Thoracic aorta (tissue), 2 donors: ENCODE measurements around the gene RGS19. TPM values are rescaled to one million over a fixed set of nuclear protein-coding genes. Genes with fewer than 3 reads are reported as not detected.

ENCODE experiments used
- ATAC-seq: fragments of 150-250 bp; one replicate; pipeline ENCODE4 v1.8.0; 2017; ENCODE audit warnings: low read depth; ENCODE audit not compliant: insufficient number of reproducible peaks, low FRiP score
- DNase-seq: peaks from one replicate; pipeline ENCODE4 v3.0.0-alpha.2; 2020; ENCODE audit warnings: low spot score
- H3K27ac ChIP-seq, 2 donors: fragments of 200-600 bp; sonication (generic); 1 replicate in 1 of 2; 2 replicates in 1 of 2; pipeline ENCODE4 v1.5.1; 2016; ENCODE audit warnings: mild to moderate bottlenecking in 2 of 2, moderate library complexity in 2 of 2
- H3K27me3 ChIP-seq: fragments of 200-600 bp; sonication (generic); replicated peaks from 2 replicates; pipeline ENCODE4 v1.6.0; 2016; ENCODE audit warnings: mild to moderate bottlenecking; ENCODE audit not compliant: insufficient read depth
- H3K36me3 ChIP-seq: fragments of 200-600 bp; sonication (generic); one replicate; pipeline ENCODE4 v1.5.1; 2016
- H3K4me1 ChIP-seq, 2 donors: fragments of 200-600 bp; sonication (generic); 1 replicate in 1 of 2; 2 replicates in 1 of 2; pipeline versions ENCODE4 v1.5.1 to v1.6.0; 2016; ENCODE audit warnings: low read depth in 2 of 2, mild to moderate bottlenecking in 1 of 2; ENCODE audit not compliant: control insufficient read depth in 1 of 2
- H3K4me3 ChIP-seq: fragments of 200-600 bp; sonication (generic); 2 replicates; pipeline ENCODE4 v1.5.1; 2016; ENCODE audit warnings: mild to moderate bottlenecking
- H3K9me3 ChIP-seq: fragments of 200-600 bp; sonication (generic); 2 replicates; pipeline ENCODE4 v1.5.1; 2016
- CTCF ChIP-seq: fragments of 200-600 bp; sonication (generic); IDR thresholded peaks from one replicate; pipeline ENCODE4 v1.5.1; 2019; ENCODE audit warnings: antibody characterized with exemption
- total RNA-seq, 2 donors: library from RNA; depleted of rRNA; stranded (reverse); fragments of >200 nt; gene quantifications; one replicate each; pipeline versions ENCODE4 v1.1.0 to v1.2.3, GENCODE V29; 2016

Gene RGS19
- total RNA-seq, 2 donors from 2014 or later: 20.6 to 41.2 TPM

GRCh38 chr20:64037498-64038213 lies 41.7 kb downstream of the RGS19 start:
- DNase-seq (no peak), ATAC-seq (no peak)
- Histone ChIP-seq H3K36me3 (peaks cover 4% of the 10 kb centered on the region), H3K27ac (no peak overlapping the region), H3K4me1 (peaks cover 13 to 23% of the 10 kb centered on the region in 2 donors), H3K27me3 (no peaks in the 10 kb centered on the region), H3K4me3 (peak overlapping the region; percentile 65), H3K9me3 (no peaks in the 10 kb centered on the region)
- TF ChIP-seq CTCF: no peak

GRCh38 chr20:64037199-64037497 lies 42.2 kb downstream of the RGS19 start:
- DNase-seq: no peak
- peaks cover 4% of the 10 kb centered on the region for H3K36me3 ChIP-seq
- H3K27ac ChIP-seq: no peak overlapping the region
- no peak for ATAC-seq
- H3K4me3 ChIP-seq: no peak overlapping the region
- no peaks in the 10 kb centered on the region for H3K9me3 ChIP-seq
- H3K27me3 ChIP-seq: no peaks in the 10 kb centered on the region
- TF ChIP-seq CTCF: no peak
- peaks cover 10 to 19% of the 10 kb centered on the region in 2 donors for H3K4me1 ChIP-seq

- no peak for ATAC-seq
- DNase-seq: no peak
- Histone ChIP-seq H3K27me3 (no peaks in the 10 kb centered on the region), H3K27ac (no peak overlapping the region), H3K4me1 (peaks cover 9 to 13% of the 10 kb centered on the region in 2 donors), H3K36me3 (peaks cover 9% of the 10 kb centered on the region), H3K9me3 (no peaks in the 10 kb centered on the region), H3K4me3 (no peak overlapping the region)
- TF ChIP-seq CTCF: no peak
Observed at GRCh38 chr20:64036346-64037198, 42.7 kb downstream of the RGS19 start.

DNA sequence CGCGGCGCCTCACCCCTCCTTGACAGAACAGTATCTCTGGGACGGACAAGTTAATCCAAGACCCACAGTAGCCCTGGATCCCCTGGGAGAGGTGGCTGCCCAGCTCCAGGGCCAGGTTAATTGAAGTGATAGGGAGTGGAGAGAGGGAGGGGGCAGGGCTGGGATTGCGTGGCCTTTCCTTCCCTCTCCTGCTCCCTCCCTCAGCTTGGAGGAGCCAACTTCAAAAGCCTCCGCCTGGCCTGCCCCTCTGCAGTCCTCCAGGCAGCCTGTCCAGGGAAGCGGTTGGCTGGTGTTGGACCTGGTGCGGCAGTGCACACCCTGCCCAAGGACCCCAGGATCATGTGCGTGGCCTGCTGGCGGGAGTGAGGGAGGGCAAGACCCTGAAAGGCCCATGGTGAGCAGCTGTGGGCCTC lies 43.4 kb downstream of the RGS19 start, which contains the start of gene C20orf204:
Gene C20orf204 (plus strand): TSS at position 250 of the 413 bp plus-strand sequence. CDS start 142 bp downstream, at position 392.
- H3K27me3 ChIP-seq: no peaks in the 10 kb centered on the region
- no peak within 1 kb of the TSS for H3K4me3 ChIP-seq
- DNase-seq (no peak), ATAC-seq (no peak)
- H3K4me1 ChIP-seq: peaks cover 9 to 11% of the 10 kb centered on the region in 2 donors
- no peaks in the 10 kb centered on the region for H3K9me3 ChIP-seq
- TF ChIP-seq CTCF: no peak
- no peak within 1 kb of the TSS for H3K27ac ChIP-seq
- H3K36me3 ChIP-seq: peaks cover 13% of the 10 kb centered on the region
